HAP-1 (cell line): ENCODE results near the gene CEMIP.

Source experiments
- DNase-seq, 2 experiments: peaks; one replicate each; pipeline ENCODE4 v3.0.0-alpha.2; 2016 to 2020; ENCODE audit warnings: low spot score in 2 of 2
- H3K27me3 ChIP-seq: fragments of 250-450 bp; sonication (Bioruptor Pico); 2 replicates; pipeline ENCODE4 v1.5.1; 2020; ENCODE audit warnings: low read depth, mild to moderate bottlenecking, moderate library complexity
- H3K36me3 ChIP-seq: fragments of 250-450 bp; sonication (Bioruptor Pico); replicated peaks from 2 replicates; pipeline ENCODE4 v1.5.1; 2020; ENCODE audit warnings: mild to moderate bottlenecking
- H3K4me1 ChIP-seq: fragments of 250-450 bp; sonication (Bioruptor Pico); 2 replicates; pipeline ENCODE4 v1.5.1; 2020; ENCODE audit warnings: mild to moderate bottlenecking
- H3K4me3 ChIP-seq: fragments of 250-450 bp; sonication (Bioruptor Pico); 2 replicates; pipeline ENCODE4 v1.5.1; 2020; ENCODE audit warnings: mild to moderate bottlenecking, moderate library complexity
- H3K9me3 ChIP-seq: fragments of 250-450 bp; sonication (Bioruptor Pico); 2 replicates; pipeline ENCODE4 v1.5.1; 2020; ENCODE audit warnings: mild to moderate bottlenecking, moderate library complexity
- in situ Hi-C: fragments of 300-500 bp; cut with MboI; formaldehyde crosslinking; loops from 3 replicates; pipeline ENCODE4 v1.14.3; 2020; ENCODE audit warnings: low sequenced_read_pairs, inconsistent platforms, mixed read lengths

Gene CEMIP

DNA sequence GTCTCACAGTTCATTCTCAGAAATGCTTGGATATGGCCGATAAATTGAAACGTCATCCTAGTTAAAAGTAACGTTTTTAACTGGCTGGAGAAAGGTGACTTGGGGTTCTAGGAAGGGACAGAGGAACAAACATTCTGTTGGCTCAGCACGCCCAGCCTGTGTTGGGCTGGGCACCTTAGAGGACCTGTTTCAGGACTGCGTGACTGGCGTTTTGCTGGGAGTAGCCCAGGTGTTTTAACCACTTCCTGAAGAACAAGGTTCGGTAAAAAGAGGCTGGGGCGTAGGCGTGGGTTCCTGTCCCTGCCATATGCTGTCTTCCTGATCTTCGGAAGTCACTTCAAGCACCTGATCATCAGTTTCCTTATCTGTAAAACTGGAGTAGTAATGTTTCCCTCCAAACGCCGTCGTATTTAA, 220.5 kb downstream of the CEMIP start:
- Histone ChIP-seq H3K27me3 (no peaks in the 10 kb centered on the region), H3K4me1 (peaks cover 14% of the 10 kb centered on the region), H3K4me3 (peak overlapping the region; percentile 86), H3K36me3 (peaks cover 9% of the 10 kb centered on the region; the same call in 1 of the 2 replicates), H3K9me3 (no peaks in the 10 kb centered on the region)
- in situ Hi-C loops = no loop called here
- no peak for DNase-seq

DNA sequence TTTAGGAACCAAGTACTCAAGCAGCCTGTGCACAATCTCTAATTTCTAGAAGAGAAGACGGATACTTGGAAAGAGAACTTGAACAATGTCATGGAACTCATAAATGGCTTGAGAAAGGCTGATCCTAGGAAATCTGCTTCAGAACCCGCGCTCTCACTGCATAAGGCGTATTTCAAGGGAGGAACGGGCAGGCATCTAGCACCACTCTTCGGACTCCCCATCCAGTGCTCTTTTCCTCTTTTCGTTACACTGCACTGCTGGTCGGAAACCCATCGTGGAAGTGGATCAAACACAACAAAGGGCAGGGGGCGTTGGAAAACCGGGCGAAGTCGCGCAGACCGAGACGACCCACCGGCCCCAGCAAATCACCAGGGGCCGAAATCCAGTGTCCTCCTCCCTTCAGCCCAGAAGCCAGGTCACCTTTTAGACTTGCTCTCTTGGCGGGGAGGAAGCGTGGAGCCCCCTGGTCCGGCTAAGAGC, 221.0 kb downstream of the CEMIP start:
- H3K27me3 ChIP-seq = no peaks in the 10 kb centered on the region
- no peaks in the 10 kb centered on the region for H3K9me3 ChIP-seq
- peak in 1 of 2 experiments; percentile 40 for DNase-seq
- H3K4me3 ChIP-seq = peak overlapping the region; percentile 86
- H3K4me1 ChIP-seq = peaks cover 16% of the 10 kb centered on the region
- H3K36me3 ChIP-seq = peaks cover 9% of the 10 kb centered on the region; the same call in 1 of the 2 replicates
- in situ Hi-C loops = no loop called here

DNA sequence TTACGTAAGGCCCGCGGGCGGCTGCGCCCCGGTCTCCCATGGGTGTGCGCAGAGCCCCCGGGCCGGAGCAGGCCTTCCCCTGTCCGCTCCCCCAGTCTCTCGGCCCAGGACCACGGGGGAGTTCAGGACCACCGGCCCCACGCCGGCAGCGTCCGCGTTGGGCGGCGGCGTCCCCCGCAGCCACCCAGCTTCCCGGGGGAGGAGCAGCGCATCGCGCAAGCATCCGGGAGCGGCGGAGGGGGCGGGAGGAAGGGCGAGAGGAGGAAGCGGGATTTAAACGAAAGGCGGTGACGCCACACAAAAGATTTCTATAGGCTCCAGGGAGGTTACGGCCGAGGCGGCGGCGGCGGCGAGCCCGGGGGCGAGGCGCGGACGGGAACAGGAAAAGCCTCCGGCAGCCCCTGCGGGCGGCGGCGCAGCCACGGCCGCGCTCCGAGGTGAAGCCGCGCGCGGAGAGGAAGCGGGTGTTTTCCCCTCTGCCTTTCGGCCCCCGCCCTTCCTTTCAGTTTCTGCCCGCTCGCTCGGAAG, 221.5 kb downstream of the CEMIP start, which contains the start of gene TLNRD1:
TLNRD1 (plus strand) TSS at position 300 of the 528 bp plus-strand sequence. CDS start 1,349 bp downstream, outside the sequence.
- H3K27me3 ChIP-seq = no peaks in the 10 kb centered on the region
- H3K4me3 ChIP-seq = peak within 1 kb of the TSS; percentile 86
- DNase-seq = peak; percentile 98 to 99
- H3K36me3 ChIP-seq = peaks cover 9% of the 10 kb centered on the region; the same call in 1 of the 2 replicates
- H3K9me3 ChIP-seq = no peaks in the 10 kb centered on the region
- peaks cover 16% of the 10 kb centered on the region for H3K4me1 ChIP-seq
- in situ Hi-C loops = no loop called here
